ENCODE measurements around the gene ARHGAP24.

Gene ARHGAP24

GRCh38 chr4:85474818-85475630 is at the start of gene ARHGAP24:
Gene ARHGAP24, plus strand, starts transcription at chr4:85475150.
- DNase-seq: no peak

GRCh38 chr4:85426366-85426765 is 48.6 kb upstream of the ARHGAP24 start:
- no peak for DNase-seq

DNA sequence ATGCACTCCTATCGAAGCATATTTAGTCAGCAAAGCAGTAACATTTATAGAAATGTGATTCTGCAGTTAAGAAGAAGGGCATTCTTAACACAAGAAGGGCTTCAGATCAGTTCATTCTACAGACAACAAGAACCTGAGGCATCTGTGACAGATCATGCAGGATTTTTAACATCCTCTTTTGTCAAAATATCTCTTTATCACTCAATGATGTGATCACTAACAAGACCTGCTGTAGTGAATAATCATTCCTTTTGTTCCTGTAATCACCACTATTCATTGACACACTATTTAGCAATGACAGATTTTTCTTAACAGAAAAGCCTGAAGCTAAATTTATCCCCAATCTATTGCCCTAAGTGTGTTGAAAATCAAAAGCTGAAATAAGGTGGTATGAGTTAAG is 47.8 kb upstream of the ARHGAP24 start:
- DNase-seq: no peak

GRCh38 chr4:85430226-85430625 is 44.7 kb upstream of the ARHGAP24 start:
- no peak for DNase-seq

DNA sequence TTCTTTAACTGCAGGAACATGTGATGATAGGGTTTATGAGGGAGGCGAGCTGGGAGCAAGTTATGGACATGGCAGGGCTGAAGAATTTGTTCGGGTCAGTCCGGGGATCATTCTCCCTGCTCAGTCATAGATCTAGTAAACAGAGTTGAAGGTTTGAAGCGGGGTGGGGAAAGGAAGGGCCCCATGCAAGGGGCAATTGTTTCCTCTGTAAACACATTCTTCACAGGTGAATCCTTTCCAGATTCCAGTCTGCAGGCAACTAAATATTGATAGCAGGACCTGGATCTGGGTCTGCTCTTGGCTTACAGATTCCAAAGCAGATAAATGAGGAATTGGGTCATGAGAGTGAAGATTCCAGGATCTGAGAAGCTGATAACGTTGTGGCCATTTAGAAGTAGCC is 44.3 kb upstream of the ARHGAP24 start:
- no peak for DNase-seq

- no peak for DNase-seq
Measured at GRCh38 chr4:85431156-85431555, 43.8 kb upstream of the ARHGAP24 start.

DNA sequence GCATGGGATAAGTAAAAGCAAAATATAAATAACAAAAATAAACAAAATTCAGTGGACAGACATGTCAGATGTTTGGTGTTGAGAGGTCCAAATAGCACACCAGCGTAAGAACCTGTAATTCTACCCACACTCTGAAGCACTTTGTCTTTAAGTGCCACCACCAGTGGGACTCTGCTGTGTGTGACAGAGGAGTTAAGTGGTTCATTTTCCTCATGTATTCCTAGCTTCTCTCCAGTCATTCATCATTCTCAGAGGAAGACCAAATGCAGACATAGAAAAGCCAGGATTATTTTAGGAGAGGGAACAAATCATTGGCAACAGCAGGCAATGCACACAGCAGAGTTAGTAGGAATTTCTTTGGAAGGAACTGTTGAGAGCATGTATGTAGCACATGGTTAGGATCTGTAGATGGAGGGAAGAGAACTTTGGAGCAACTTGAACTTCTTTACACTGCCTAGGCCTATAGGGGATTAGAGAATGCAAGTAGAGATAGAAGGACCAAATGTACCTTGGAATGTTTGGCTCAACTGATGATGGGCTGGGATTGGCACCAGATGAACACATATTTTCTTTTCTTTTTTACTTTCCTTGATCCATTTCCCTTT is 43.0 kb upstream of the ARHGAP24 start:
- no peak for DNase-seq

DNA sequence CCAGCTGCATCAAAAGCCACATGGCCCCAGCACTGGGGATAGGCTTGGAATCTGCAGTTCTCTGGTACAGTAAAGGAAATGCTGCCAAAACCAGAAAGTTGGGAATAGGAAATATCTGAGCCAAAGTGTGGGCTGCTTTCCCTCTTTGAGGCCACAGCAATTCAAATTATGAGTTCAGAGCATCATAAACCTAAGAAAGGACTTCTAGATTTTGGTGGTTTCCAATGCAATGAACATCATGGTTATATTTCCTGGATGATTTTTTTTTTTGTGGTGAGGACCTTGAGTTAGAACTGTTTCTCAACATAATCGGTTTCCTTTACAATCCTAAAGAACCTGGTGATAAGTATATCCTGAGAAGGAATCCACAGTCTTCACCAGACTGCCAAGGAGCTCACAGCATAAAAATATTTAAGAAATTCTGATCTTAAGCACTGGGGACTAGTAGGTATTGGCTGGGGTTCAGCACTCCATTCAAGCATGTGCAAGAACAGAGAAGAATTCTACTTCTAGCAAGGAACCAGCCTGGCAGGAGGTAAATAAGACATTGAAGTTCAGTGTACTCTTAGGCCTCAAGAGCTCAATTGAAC is 29.8 kb upstream of the ARHGAP24 start:
- no peak for DNase-seq

DNA sequence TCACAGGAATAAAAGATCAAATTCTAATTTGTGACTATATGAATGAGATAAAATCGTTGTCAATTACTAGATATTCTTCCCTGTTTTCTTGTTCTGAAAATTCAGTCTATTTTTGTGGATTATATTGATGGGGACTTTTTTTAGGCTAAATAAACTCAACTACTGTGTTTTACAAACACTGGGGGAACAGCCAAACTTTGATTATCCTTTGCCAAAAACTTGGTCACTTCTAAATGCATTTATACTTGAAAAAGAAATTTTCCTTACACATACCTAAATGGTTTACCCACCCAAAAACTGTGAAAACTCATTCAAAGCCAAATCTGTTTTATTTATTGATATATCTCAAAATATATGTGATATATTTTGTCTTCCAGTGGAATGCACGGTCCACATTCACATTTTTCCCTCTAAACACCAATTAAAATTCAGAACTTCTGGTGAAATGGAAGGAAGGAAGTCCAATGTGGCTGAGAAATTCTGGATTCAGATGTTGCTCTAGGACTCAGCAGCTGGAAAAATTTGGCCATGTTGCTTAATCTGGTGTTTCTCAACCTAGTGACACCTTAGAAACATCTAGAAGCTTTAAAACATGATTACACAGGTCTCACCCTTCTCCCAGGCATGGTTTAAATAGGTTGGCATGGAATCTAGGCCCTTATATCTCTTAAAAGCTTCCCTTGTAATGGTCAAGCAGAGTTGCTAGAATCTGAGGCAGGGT is 28.6 kb upstream of the ARHGAP24 start:
- DNase-seq: no peak

DNA sequence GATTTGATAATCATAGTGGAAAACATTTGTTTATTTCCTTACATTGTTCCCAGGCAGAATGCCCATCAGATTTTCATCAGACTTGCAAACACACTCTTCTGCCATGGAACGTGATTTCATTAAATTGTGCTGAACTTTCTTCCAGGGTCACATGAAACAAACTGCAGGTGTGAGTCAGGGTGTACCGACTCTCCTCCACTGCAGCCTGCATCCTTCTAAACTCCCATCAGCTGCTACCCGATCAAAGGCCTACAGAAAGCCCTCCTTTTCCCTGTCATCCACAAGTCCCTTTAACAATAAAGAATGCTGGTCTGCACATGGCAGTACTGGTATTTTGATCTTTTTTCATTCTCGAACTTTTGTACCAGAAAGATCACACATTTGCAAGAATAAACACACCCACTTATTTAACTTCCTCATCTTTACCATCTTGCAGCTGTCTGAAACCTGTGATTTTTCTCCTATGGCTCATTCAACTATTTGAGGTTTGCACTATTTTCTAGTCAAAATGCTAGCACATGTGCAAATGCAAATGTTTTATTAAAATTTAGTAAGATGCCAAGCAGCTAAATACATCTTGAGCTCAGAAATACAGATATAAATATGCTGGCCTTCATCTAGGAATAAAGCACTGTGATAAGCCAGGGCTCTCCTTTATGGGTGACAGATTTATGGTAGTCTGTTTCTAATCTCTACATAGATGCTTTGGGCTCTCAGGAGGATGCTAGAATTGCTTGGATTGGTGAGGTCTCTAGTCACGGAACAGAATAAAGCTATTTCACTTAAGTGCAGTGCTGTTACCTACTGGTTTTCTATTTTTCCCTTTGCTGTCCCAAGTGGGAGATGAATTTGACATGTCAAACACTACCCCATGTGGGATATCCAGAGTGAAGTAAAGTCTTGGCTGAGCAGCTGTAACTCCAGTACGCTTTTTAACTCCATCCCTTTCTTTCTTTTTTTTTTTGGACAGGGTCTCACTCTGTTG is 25.8 kb upstream of the ARHGAP24 start:
- DNase-seq: no peak

DNA sequence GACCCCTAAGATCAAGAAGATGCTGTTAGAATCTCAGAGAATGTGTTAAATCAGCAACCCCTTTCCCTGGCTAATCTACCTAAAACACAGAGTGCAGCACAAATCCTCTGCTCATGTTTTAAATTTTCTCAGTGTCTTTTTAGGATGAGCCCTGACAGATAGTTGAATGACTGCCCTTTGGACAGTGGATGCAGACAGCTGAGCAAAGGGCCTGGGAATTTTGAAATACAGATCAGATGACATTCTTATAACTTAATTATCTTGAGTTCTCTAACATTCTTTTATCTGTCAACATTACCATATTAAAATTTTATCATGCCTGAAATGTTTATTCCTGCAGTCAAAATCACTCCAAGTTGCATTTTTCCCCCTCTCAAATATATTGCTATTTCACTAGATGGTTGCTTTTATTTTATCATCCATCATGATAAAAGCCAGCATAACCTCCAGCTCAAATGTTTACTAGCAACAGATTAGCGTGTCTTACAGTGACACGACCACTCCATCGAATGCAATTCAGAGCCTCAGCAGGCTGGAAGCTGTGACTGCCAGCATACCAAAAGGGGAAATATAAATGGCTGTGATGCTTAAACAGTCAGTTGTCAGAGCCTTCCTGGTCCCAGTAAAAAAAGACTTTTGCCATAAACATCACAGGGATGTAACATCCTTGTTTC is 22.8 kb upstream of the ARHGAP24 start:
- DNase-seq: no peak

DNA sequence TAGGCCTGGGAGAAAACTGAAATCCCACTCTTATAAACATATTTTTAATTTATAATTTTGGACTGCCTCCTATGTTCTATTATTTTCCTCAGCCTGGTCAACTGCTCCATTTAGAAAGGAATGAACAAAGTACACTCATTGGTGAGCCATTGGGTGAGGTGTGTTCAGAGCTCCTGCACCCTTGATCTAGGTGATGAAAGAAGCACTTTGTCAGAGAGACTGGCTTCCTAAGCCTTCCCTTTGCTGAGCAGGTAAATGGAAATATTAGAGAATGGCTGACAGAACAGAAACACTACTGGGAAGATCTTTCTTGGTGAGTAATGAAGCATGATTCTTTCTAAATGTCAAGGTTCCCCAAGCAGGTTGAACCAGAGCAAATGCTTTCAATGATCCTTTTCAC is 19.0 kb upstream of the ARHGAP24 start:
- no peak for DNase-seq

DNA sequence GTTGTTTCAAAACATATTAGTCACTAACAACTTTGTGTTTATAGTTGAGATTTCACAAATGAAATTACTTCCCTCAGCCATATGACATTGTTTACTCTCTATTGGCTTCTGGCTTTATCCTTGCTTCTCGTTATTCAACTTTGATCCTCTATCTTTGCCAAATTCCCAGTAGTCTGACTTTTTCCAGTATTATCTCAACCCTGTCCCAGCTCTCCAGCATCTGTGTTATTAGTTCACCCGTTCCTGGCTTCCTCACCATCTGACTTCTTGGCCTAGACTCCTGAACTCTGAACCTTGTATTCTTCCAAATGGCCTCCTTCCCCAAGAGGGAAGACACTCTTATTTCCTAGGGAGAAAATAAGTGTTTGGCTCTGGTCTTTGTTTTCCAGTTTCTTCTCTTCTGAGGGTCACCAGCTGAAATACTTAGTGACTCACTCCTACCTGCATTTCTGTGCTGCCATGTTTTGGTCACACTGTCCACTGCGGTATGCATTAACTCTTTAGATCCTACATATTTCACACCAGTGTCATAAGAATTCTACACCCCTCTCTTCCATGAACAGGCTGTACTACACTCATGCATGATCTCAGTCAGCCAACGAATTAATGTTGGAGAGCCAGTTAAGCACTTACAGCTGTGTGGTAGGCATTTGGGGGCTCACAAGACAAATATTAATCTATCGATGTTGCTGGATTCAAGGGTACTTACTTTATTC is 17.0 kb upstream of the ARHGAP24 start:
- no peak for DNase-seq

DNA sequence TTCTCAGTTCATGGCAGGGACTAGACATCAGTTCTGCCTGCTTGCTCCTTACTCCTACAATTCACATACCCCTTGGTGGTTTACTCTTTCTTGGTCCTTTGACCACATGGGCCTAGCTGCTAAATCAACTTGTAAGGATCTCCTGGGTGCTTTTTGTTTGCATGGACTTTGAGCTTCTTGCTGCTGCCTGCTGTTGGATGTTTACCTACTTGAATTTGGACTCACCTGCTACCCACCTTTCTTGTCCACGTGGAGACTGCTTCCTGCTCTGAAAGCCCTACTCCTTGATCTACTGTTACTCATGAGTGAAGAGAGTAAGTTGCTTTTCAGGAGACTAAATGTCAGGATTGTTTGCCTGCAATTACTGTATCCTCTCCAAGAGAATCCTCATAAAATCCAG is 15.2 kb upstream of the ARHGAP24 start:
- no peak for DNase-seq

- no peak for DNase-seq
Measured at GRCh38 chr4:85474356-85474755, 594 bp upstream of the ARHGAP24 start.

DNA sequence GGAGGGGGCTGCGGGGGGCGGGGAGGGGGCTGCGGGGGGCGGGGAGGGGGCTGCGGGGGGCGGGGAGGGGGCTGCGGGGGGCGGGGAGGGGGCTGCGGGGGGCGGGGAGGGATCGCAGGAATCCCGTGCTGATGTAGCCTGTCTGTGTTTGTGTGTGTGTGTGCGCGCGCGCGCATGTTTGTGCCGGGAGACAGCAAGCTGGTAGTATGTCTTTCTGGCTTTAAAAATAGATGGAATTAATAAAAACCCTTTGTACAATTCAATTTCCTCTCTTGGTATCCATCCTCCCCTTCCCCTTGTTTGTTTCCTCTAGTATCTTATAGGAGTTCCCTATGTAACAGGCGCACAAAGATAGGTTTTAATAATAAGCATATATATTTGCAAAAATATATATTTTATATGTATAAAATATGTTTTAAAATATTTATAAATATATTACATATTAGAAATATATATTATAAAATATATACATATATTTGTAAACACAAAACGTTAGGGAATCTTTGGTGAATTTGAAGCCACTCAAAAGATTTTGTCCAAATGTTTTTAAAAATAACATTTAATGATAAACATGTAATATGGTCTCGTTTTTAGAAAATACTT is 782 bp downstream of the ARHGAP24 start:
- DNase-seq: no peak

- DNase-seq: no peak
Measured at GRCh38 chr4:85476381-85476780, 1.4 kb downstream of the ARHGAP24 start.

- DNase-seq: no peak
Measured at GRCh38 chr4:85477534-85477933, 2.6 kb downstream of the ARHGAP24 start.

DNA sequence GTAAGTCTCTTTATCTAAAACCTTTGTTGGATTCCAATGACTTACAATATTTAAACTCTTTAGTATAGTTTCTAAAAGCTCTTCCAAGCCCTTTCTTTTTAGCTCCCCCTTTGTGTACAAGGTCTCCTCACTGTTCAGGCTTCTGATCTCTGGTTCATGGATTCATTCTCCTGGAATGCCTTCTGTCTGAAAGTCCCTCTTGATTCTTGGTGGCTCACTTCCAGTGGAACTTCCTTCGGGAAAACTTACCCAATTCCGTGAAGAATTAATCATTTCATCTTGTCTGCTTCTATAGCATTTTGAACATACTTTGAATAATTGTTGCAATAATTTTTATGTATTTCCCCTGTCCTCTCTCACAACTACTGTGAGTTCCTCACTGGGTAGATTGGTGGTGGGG is 3.6 kb downstream of the ARHGAP24 start:
- no peak for DNase-seq

- no peak for DNase-seq
Measured at GRCh38 chr4:85482010-85482738, 7.2 kb downstream of the ARHGAP24 start.
